Activated CD4-positive, alpha-beta T cell treated with anti-CD3 and anti-CD28 coated beads for 36 hours (primary cell): Measurements from ENCODE around the gene STRIT1. TPM values are rescaled to one million over a fixed set of nuclear protein-coding genes. Genes with fewer than 3 reads are reported as not detected.
"Not testable (repeated sequence)": the region's sequence is repeated elsewhere in the genome, so short reads cannot be mapped to it uniquely, and the experiment has no call there.

Source experiments
- ATAC-seq: fragments of 200-7000 bp; cut with Tn5 transposase; one replicate; pipeline ENCODE4 v1.10.0; 2021; ENCODE audit warnings: mild to moderate bottlenecking, moderate library complexity
- CTCF ChIA-PET: fragments of 350-600 bp; sonication (Branson Sonifier 250); formaldehyde crosslinking; loops from one replicate; lab custom pipeline; 2021; ENCODE audit warnings: antibody characterized with exemption; lab: Charles Lee
- POLR2A ChIA-PET: fragments of 350-600 bp; sonication (Branson Sonifier 250); formaldehyde crosslinking; loops from one replicate; lab custom pipeline; 2021; ENCODE audit warnings: antibody characterized with exemption, inconsistent platforms; lab: Charles Lee
- DNase-seq: peaks from one replicate; pipeline ENCODE4 v3.0.0-alpha.2; 2020
- H3K27ac Mint-ChIP-seq: one replicate; pipeline ENCODE4 v1.8.0; 2021; ENCODE audit warnings: mixed read lengths
- H3K27me3 Mint-ChIP-seq: one replicate; pipeline ENCODE4 v1.8.0; 2021; ENCODE audit warnings: mixed read lengths
- H3K36me3 Mint-ChIP-seq: one replicate; pipeline ENCODE4 v1.8.0; 2021; ENCODE audit warnings: low read depth, mixed read lengths
- H3K4me1 Mint-ChIP-seq: one replicate; pipeline ENCODE4 v1.8.0; 2021; ENCODE audit warnings: mixed read lengths
- H3K4me3 Mint-ChIP-seq: one replicate; pipeline ENCODE4 v1.8.0; 2021; ENCODE audit warnings: mild to moderate bottlenecking, moderate library complexity, mixed read lengths
- H3K9me3 Mint-ChIP-seq: one replicate; pipeline ENCODE4 v1.8.0; 2021; ENCODE audit warnings: low read depth, mixed read lengths
- intact Hi-C, 2 experiments: fragments of 100-400 bp; cut with DNase I in 1 of 2; cut with micrococcal nuclease in 1 of 2; formaldehyde crosslinking; loops; one replicate each; pipeline versions ENCODE4 v1.14.2 to v1.15.1; 2022 to 2024; cut with DNase I, micrococcal nuclease
- total RNA-seq, 2 experiments: library from RNA; stranded (reverse); gene quantifications; one replicate each; pipeline ENCODE4 v1.2.3, GENCODE V29; 2021

Gene STRIT1
- total RNA-seq, 2 experiments from 2014 or later, result not detected

DNA sequence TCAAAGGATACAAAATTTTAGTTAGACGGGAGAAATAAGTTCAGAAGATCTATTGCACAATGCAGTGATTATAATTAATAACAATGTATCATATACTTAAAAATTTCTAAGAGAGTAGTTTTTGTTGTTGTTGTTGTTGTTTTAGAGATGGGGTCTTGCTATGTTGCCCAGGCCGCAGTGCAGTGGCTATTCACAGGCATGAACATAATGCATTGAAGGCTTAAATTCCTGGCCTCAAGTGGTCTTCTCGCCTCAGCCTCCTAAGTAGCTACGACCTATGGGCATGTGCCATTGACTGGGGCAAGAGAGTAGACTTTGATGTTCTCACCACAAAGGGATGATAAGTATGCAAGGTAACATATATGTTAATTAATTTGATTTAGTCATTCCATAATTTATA, 7.5 kb downstream of the STRIT1 start:
- ATAC-seq (no peak), DNase-seq (no peak)
- ChIA-PET CTCF (interaction anchor here (0.8 kb wide), 1 partner anchor 9 kb away, joined by 3 read pairs; no protein-coding TSS in a partner anchor), POLR2A (no interaction called here)
- Mint-ChIP-seq H3K27me3 (no peaks in the 10 kb centered on the region), H3K4me1 (no peaks in the 10 kb centered on the region), H3K4me3 (no peak overlapping the region), H3K27ac (no peak overlapping the region), H3K36me3 (no peaks in the 10 kb centered on the region), H3K9me3 (no peaks in the 10 kb centered on the region)
- intact Hi-C loops, result no loop called here

DNA sequence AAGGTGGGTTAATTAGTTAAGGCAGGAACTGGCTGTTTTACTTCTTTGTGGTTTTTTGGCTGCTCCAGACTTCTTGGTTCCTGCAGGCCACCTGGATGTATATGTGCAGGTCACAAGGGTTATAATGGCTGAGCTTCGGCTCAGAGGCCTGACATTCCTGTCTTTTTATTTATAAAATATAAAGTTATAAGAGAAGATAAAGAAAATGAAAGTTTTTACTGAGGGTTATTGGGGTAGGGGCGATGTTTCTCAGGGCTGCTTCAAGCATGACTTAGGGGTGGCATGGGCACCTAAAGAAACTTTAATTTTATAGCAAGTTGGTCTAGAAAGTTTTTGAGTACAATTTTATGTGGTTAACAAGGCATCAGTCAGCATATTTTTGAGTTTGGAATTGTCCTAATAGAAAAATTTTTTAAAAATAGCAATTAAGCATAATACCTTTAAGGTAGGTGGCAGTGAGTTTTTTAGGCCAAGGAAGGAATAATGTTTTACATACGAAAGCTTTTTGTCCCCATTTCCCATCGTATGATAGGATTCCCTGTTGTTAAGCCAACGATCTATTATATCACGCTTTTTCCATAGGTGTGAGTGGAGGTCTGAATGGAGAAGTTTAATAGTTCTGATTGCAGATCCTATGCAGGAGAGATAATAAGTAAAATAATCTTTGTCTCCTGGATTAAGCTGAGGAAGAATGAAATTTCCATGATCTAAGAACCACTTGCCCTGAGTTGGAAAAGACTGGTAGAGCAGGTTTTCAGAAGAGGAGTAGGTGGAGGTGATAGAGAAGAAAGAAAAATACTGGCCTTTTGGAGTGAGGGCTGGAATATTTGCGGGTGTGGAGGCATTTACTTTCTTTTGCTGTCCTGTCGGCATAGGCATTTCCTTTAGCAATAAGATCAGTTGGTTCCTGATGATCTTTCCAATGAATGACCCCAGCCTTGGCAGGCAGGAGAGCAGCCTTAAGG, 10.1 kb downstream of the STRIT1 start:
- Mint-ChIP-seq H3K4me3 (no peak overlapping the region), H3K4me1 (no peaks in the 10 kb centered on the region), H3K9me3 (peaks cover 4% of the 10 kb centered on the region), H3K27me3 (no peaks in the 10 kb centered on the region), H3K36me3 (no peaks in the 10 kb centered on the region), H3K27ac (no peak overlapping the region)
- ATAC-seq, result no peak
- intact Hi-C loops, result no loop called here
- ChIA-PET POLR2A (no interaction called here), CTCF (no interaction called here)
- DNase-seq, result no peak

DNA sequence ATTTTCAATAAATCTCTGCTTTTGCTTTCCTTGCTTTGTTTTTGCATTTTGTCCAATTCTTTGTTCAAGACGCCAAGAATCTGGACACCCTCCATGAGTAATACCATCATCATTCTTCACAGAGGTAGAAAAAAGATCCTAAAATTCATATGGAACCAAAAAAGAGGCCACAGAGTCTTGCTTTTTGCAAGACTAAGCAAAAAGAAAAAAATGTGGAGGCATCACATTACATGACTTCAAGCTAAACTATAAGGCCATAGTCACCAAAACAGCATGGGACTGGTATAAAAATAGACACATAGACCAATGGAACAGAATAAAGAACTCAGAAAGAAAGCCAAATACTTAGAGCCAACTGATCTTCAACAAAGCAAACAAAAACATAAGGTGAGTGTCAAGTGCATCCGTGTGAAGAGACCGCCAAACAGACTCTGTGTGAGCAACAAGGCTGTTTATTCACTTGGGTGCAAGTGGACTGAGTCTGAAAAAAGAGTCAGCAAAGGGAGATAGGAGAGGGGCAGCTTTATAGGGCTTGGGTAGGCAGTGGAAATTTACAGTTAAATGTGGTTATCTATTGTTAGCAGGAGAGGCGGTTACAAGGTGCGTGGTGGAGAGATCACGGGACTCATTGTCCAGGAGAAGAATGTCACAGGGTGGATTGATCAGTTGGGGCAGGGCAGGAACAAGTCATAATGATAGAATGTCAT, 10.9 kb downstream of the STRIT1 start:
- no peak for DNase-seq
- Mint-ChIP-seq H3K27me3 (no peaks in the 10 kb centered on the region), H3K27ac (no peak overlapping the region), H3K4me3 (no peak overlapping the region), H3K9me3 (peaks cover 4% of the 10 kb centered on the region), H3K4me1 (no peaks in the 10 kb centered on the region), H3K36me3 (no peaks in the 10 kb centered on the region)
- CTCF ChIA-PET, result no interaction called here
- POLR2A ChIA-PET, result no interaction called here
- intact Hi-C loops, result no loop called here
- ATAC-seq, result no peak

DNA sequence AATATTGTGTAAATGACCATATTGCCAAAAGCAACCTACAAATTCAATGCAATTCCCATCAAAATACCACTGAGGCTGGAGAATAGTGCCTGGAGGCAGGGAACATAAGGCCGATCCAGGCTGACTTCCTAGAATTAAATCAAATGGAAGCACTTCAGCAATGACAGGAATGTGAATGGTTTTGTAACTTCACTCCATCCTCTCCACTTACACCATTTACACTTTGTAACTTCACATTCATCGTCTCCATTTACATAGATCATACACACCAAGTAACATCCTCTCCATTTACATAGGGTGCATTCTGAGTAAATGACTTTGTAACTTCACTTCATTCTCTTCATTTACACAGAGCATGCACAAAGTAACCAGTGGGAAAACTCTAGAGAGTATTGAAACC, 11.6 kb downstream of the STRIT1 start:
- DNase-seq (no peak), ATAC-seq (no peak)
- H3K4me3 Mint-ChIP-seq, result no peak overlapping the region
- intact Hi-C loops, result no loop called here
- CTCF ChIA-PET, result no interaction called here
- H3K27me3 Mint-ChIP-seq, result no peaks in the 10 kb centered on the region
- H3K27ac Mint-ChIP-seq, result no peak overlapping the region
- H3K9me3 Mint-ChIP-seq, result peaks cover 4% of the 10 kb centered on the region
- no peaks in the 10 kb centered on the region for H3K36me3 Mint-ChIP-seq
- H3K4me1 Mint-ChIP-seq, result no peaks in the 10 kb centered on the region
- POLR2A ChIA-PET, result no interaction called here

DNA sequence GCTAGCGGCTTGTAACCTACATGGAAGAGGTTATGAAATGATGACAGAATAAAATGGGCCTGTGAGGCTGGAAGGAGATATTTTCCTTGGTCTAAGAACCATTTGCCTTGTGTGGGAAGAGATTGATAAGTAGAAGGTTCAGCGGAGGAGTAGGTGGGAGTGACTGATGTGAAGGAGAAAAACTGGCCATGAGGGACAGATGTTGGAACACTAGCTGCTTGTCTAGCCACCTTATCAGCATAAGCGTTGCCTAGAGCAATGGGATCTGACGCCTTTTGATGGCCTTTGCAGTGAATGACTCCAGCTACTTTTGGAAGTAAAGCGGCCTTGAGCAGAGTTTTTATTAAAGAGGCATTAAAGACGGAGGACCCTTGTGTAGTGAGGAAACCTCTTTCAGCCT, 17.4 kb downstream of the STRIT1 start:
- H3K36me3 Mint-ChIP-seq, H3K27ac Mint-ChIP-seq, H3K4me3 Mint-ChIP-seq, intact Hi-C loops, H3K27me3 Mint-ChIP-seq, DNase-seq, CTCF ChIA-PET, H3K9me3 Mint-ChIP-seq, H3K4me1 Mint-ChIP-seq, ATAC-seq, POLR2A ChIA-PET: not testable (repeated sequence)

DNA sequence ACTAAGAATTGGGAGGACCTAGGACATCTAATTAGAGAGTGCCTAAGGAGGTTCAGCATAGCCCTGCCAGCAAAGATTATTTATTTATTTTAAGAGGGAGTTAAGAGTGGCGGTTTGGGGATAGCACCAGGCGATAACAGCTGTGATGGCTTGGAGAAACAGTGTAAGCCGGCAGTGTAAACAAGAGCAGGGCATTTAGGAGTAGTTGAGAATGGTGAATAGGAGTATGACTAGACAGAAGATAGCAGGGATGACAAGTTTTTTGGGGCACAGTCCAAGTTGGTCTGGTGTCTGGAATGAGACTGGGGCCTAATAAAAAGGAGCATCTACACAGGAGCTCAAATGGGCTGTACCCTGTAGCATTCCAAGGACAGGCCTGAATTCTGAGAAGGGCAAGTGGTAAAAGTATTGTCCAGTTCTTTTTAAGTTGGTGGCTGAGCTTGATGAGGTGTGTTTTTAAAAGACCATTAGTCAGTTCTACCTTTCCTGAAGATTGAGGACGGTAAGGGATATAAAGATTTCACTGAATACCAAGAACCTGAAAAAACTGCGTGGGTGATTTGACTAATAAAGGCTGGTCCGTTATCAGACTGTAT, 18.2 kb downstream of the STRIT1 start:
- POLR2A ChIA-PET, result interaction anchor here (0.6 kb wide), 1 partner anchor 815 kb away, joined by 4 read pairs; no protein-coding TSS in a partner anchor
- ATAC-seq, H3K27me3 Mint-ChIP-seq, H3K36me3 Mint-ChIP-seq, H3K9me3 Mint-ChIP-seq, CTCF ChIA-PET, H3K27ac Mint-ChIP-seq, H3K4me3 Mint-ChIP-seq, H3K4me1 Mint-ChIP-seq, intact Hi-C loops, DNase-seq: not testable (repeated sequence)

DNA sequence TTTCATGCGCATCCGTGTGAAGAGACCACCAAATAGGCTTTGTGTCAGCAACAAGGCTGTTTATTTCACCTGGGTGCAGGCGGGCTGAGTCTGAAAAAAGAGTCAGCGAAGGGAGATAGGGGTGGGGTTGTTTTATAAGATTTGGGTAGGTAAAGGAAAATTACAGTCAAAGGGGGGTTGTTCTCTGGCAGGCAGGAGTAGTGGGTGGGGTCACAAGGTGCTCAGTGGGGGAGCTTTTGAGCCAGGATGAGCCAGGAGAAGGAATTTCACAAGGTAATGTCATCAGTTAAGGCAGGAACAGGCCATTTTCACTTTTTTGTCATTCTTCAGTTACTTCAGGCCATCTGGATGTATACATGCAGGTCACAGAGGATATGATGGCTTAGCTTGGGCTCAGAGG, 19.0 kb downstream of the STRIT1 start:
- not testable (repeated sequence) for ATAC-seq, H3K9me3 Mint-ChIP-seq

DNA sequence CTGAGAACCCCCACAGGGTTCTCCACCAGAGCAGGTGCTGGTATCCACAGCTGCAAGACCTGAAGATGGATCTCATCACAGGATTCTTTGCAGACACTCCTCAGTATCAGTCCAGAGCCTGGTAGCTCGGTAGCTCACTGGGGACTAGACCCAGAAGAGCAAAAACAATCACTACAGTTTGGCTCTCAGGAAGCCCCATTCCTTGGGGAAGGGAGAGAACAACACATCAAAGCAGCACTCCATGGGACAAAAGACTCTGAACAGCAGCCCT, 22.2 kb downstream of the STRIT1 start:
- Mint-ChIP-seq H3K27me3 (no peaks in the 10 kb centered on the region), H3K36me3 (no peaks in the 10 kb centered on the region), H3K4me1 (no peaks in the 10 kb centered on the region), H3K27ac (no peak overlapping the region), H3K9me3 (no peaks in the 10 kb centered on the region), H3K4me3 (no peak overlapping the region)
- DNase-seq (no peak), ATAC-seq (no peak)
- ChIA-PET CTCF (no interaction called here), POLR2A (no interaction called here)
- intact Hi-C loops, result no loop called here

More for the DNA sequence above, 19.0 kb downstream of the STRIT1 start:
- H3K4me3 Mint-ChIP-seq, H3K27me3 Mint-ChIP-seq, H3K4me1 Mint-ChIP-seq, intact Hi-C loops, POLR2A ChIA-PET, DNase-seq, H3K36me3 Mint-ChIP-seq, H3K27ac Mint-ChIP-seq: not testable (repeated sequence)
- CTCF ChIA-PET, result interaction anchor here (0.7 kb wide), 1 partner anchor 188 kb away, joined by 3 read pairs; no protein-coding TSS in a partner anchor

DNA sequence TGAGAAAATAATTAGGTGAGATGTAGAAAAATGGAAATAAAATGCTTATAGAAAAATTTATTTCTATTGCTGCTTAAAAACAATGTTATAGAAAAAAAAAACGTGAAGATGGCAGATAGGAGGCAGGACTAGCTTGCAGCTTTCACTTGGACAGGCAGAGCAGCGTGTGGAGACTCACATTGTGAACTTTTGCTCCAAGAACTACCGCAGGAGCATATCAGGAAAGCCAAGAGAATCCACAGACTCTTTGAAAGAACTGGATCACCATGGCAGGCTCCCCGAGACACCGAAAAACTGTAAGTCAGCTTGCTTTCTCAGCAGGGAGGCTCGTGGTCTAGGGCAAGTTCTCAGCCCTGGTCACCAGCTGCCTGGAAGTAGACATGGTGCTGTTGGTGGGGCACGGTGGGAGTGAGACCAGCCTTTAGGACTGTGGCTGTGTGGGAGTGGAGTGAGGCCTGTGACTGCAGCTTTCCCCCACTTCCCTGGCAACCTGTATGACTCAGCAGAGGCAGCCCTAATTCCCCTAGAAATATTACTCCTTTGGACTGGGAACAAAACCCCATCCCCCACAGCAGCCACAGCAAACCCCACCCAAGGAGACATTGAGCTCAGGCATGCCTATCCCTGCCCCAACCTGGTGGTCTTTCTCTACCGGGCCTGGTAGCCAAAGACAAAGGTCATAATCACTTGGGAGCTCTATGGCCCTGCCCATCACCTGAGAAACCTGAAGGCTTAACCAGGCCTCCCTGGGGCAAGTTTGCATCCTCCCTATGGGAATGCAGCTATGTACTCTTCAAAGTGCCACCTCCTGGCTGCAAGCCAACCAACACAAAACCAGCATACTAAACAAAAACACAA, 22.8 kb downstream of the STRIT1 start:
- Mint-ChIP-seq H3K36me3 (no peaks in the 10 kb centered on the region), H3K9me3 (no peaks in the 10 kb centered on the region)

DNA sequence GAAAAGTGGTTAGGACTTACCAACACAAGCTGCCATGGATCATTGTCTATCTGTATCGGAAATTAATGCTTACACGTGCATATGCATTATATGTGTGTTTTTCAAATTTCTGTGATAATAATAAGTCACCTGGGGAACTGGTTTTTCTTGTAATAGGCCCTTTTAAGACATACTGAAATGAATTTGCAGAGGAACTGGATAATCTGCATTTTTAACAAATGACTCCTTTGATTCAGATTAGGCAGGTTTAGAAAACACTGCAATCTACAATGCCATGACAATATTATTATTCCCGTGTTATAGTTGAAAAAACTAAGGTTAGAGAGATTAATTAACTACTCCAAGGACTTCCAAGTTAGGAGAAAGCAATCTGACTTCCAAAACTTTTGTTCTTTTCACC, 23.4 kb downstream of the STRIT1 start:
- Mint-ChIP-seq H3K4me1 (no peaks in the 10 kb centered on the region), H3K4me3 (no peak overlapping the region), H3K36me3 (no peaks in the 10 kb centered on the region), H3K27me3 (peaks cover 3% of the 10 kb centered on the region), H3K27ac (no peak overlapping the region), H3K9me3 (no peaks in the 10 kb centered on the region)
- CTCF ChIA-PET, result no interaction called here
- DNase-seq, result no peak
- intact Hi-C loops, result no loop called here
- ATAC-seq, result no peak
- POLR2A ChIA-PET, result no interaction called here

More for the DNA sequence above, 22.8 kb downstream of the STRIT1 start:
- intact Hi-C loops, result no loop called here
- ChIA-PET POLR2A (no interaction called here), CTCF (no interaction called here)
- H3K27me3 Mint-ChIP-seq, result peaks cover 3% of the 10 kb centered on the region
- no peak overlapping the region for H3K4me3 Mint-ChIP-seq
- H3K4me1 Mint-ChIP-seq, result no peaks in the 10 kb centered on the region
- DNase-seq (no peak), ATAC-seq (no peak)
- no peak overlapping the region for H3K27ac Mint-ChIP-seq

DNA sequence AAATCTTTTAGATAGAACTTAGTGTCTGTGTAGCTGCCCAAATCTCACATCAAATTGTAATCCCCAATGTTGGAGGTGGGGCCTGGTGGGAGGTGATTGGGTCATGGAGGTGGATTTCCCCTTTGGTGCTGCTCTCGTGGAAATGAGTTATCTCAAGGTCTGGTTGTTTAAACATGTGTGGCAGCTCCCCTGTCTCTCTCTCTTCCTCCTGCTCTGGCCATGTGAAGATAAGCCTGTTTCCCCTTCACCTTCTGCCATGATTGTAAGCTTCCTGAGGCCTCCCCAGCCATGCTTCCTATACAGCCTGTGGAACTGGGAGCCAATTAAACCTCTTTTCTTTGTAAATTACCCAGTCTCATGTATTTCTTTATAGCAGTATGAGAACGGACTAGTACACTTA, 30.6 kb downstream of the STRIT1 start:
- H3K4me1 Mint-ChIP-seq, H3K27ac Mint-ChIP-seq, H3K36me3 Mint-ChIP-seq, CTCF ChIA-PET, H3K4me3 Mint-ChIP-seq, ATAC-seq, H3K27me3 Mint-ChIP-seq, intact Hi-C loops, H3K9me3 Mint-ChIP-seq, POLR2A ChIA-PET, DNase-seq: not testable (repeated sequence)
